ENCODE data around the gene SLX1B.
"Not testable (repeated sequence)": the region's sequence is repeated elsewhere in the genome, so short reads cannot be mapped to it uniquely, and the experiment has no call there.

DNA sequence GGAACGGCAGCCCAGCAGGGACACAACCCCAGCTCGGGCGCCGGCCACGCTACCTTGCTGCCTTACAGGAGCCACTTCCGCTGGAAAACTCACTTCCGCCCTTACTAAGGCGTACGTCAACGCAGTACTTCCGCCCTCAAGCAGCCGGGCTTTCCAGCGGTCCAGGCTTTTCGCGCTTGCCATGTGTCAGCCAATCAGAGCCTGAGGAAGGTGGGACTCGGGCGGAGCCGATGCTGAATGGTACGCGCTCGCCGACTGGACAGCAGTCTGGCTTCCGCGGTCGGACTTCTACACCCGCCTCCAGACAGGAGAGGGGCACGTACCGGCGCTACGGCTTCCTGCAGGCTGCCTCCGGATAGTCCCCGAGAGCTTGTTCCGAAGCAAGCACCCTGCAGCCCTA, at the start of gene SLX1B, which contains the start of gene BOLA2:
- not testable (repeated sequence) for TF ChIP-seq POLR2AphosphoS5 (IDR thresholded peaks at IDR 0.05; ENCODE audit: low read depth, low read length); TAF1 (IDR thresholded peaks at IDR 0.05; ENCODE audit: low read depth, low read length); POLR2A (IDR thresholded peaks at IDR 0.05; ENCODE audit: low read depth, low read length); PAX5 (IDR thresholded peaks at IDR 0.05; ENCODE audit: insufficient read depth, low read length, severe bottlenecking); POU2F2 (IDR thresholded peaks at IDR 0.05; ENCODE audit: low read depth, low read length); SPI1 (IDR thresholded peaks at IDR 0.05; ENCODE audit: low read depth, low read length)

Measured in GM12891 (cell line).